ENCODE results near the gene KRTAP5-4. TPM values are rescaled to one million over a fixed set of nuclear protein-coding genes. Genes with fewer than 3 reads are reported as not detected.

KRTAP5-4 gene
- total RNA-seq, 2 donors from 2014 or later = not detected

- Histone ChIP-seq H3K27me3 (no peaks in the 10 kb centered on the region), H3K4me1 (no peaks in the 10 kb centered on the region), H3K27ac (no peak overlapping the region), H3K9me3 (no peaks in the 10 kb centered on the region), H3K36me3 (no peaks in the 10 kb centered on the region), H3K4me3 (no peak overlapping the region)
- TF ChIP-seq CTCF (IDR thresholded peaks at IDR 0.05) = no peak
- no peak for DNase-seq (ENCODE audit: low spot score)
These were observed 22.8 kb upstream of the KRTAP5-4 start for GRCh38 chr11:1644601-1645356.

GRCh38 chr11:1643146-1643690, 21.3 kb upstream of the KRTAP5-4 start:
- Histone ChIP-seq H3K36me3 (no peaks in the 10 kb centered on the region), H3K9me3 (no peaks in the 10 kb centered on the region), H3K27me3 (no peaks in the 10 kb centered on the region), H3K4me1 (no peaks in the 10 kb centered on the region), H3K4me3 (no peak overlapping the region), H3K27ac (no peak overlapping the region)
- DNase-seq (ENCODE audit: low spot score) = no peak
- TF ChIP-seq CTCF (IDR thresholded peaks at IDR 0.05) = no peak

GRCh38 chr11:1642288-1643145, 20.6 kb upstream of the KRTAP5-4 start:
- Histone ChIP-seq H3K4me1 (no peaks in the 10 kb centered on the region), H3K9me3 (no peaks in the 10 kb centered on the region), H3K4me3 (no peak overlapping the region), H3K27me3 (no peaks in the 10 kb centered on the region), H3K27ac (no peak overlapping the region), H3K36me3 (no peaks in the 10 kb centered on the region)
- TF ChIP-seq CTCF (IDR thresholded peaks at IDR 0.05) = no peak
- DNase-seq (ENCODE audit: low spot score) = no peak

GRCh38 chr11:1641096-1641495, 19.2 kb upstream of the KRTAP5-4 start:
- DNase-seq (ENCODE audit: low spot score) = no peak
- H3K27ac ChIP-seq = no peak overlapping the region
- H3K4me3 ChIP-seq = no peak overlapping the region
- H3K36me3 ChIP-seq = no peaks in the 10 kb centered on the region
- no peak for TF ChIP-seq CTCF (IDR thresholded peaks at IDR 0.05)
- H3K9me3 ChIP-seq = no peaks in the 10 kb centered on the region
- no peaks in the 10 kb centered on the region for H3K27me3 ChIP-seq
- no peaks in the 10 kb centered on the region for H3K4me1 ChIP-seq

- Histone ChIP-seq H3K4me1 (no peaks in the 10 kb centered on the region), H3K27me3 (no peaks in the 10 kb centered on the region), H3K4me3 (no peak overlapping the region), H3K36me3 (no peaks in the 10 kb centered on the region), H3K27ac (no peak overlapping the region), H3K9me3 (no peaks in the 10 kb centered on the region)
- TF ChIP-seq CTCF (IDR thresholded peaks at IDR 0.05) = peak; percentile 34 to 79
- DNase-seq (ENCODE audit: low spot score) = no peak
These were observed 18.4 kb upstream of the KRTAP5-4 start for GRCh38 chr11:1640076-1640946.

All from right atrium auricular region (tissue), 2 donors.